ENCODE data around the gene PAQR6.

PAQR6 gene

DNA sequence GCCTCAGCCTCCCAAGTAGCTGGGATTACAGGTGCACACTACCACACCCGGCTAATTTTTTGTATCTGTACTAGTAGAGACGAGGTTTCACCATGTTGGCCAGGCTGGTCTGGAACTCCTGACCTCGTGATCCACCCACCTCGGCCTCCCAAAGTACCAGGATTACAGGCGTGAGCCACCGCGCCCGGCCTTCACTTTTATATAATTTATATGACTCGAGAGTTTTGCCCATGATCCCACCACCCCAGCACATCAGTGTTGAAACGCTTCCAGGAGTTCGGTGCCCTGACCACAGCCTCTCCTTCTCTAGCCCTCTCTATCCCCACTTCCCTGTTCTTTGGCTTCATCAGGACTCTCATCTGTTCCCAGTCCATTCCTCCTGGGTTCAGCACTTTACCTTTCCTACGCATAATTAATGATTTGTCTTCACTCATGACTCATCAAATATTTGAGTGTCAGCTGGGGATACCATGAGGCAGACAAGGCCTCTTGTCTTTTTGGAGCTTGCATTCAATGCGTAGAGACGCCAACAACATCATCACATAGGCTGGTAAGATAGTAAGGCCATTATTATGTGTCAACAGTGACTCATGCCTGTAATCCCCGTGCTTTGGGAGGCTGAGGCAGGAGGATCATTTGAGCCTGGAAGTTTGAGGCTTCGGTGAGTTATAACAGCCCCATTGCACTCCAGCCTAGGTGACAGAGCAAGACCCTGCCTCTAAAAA, 33.7 kb downstream of the PAQR6 start:
- H3K4me3 ChIP-seq (replicated peaks; ENCODE audit: low read depth, low read length): peak overlapping the region; percentile 60
- no peak for DNase-seq (ENCODE audit: extremely low read depth, low read depth)
- TF ChIP-seq, protein P1, sequence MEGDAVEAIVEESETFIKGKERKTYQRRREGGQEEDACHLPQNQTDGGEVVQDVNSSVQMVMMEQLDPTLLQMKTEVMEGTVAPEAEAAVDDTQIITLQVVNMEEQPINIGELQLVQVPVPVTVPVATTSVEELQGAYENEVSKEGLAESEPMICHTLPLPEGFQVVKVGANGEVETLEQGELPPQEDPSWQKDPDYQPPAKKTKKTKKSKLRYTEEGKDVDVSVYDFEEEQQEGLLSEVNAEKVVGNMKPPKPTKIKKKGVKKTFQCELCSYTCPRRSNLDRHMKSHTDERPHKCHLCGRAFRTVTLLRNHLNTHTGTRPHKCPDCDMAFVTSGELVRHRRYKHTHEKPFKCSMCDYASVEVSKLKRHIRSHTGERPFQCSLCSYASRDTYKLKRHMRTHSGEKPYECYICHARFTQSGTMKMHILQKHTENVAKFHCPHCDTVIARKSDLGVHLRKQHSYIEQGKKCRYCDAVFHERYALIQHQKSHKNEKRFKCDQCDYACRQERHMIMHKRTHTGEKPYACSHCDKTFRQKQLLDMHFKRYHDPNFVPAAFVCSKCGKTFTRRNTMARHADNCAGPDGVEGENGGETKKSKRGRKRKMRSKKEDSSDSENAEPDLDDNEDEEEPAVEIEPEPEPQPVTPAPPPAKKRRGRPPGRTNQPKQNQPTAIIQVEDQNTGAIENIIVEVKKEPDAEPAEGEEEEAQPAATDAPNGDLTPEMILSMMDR (IDR thresholded peaks at IDR 0.05; ENCODE audit: low read depth, low read length, missing control alignments): no peak

DNA sequence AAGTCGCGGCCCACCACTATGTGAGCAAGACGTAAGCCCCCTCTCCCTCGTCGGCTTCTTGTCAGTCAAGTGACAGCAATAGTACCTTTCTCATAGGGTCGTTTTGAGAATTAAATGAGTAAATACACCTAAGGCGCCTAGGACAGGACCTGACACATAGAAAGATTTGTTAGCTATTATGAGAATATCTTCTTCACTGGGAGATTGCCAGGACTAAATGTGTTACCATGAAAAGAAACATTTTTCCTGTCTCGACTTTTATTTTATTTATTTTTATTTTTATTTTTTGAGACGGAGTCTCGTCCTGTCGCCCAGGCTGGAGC, 34.3 kb downstream of the PAQR6 start:
- H3K4me3 ChIP-seq (replicated peaks; ENCODE audit: low read depth, low read length): peak overlapping the region; percentile 60
- TF ChIP-seq, protein P1 (IDR thresholded peaks at IDR 0.05; ENCODE audit: low read depth, low read length, missing control alignments): no peak
- no peak for DNase-seq (ENCODE audit: extremely low read depth, low read depth)

DNA sequence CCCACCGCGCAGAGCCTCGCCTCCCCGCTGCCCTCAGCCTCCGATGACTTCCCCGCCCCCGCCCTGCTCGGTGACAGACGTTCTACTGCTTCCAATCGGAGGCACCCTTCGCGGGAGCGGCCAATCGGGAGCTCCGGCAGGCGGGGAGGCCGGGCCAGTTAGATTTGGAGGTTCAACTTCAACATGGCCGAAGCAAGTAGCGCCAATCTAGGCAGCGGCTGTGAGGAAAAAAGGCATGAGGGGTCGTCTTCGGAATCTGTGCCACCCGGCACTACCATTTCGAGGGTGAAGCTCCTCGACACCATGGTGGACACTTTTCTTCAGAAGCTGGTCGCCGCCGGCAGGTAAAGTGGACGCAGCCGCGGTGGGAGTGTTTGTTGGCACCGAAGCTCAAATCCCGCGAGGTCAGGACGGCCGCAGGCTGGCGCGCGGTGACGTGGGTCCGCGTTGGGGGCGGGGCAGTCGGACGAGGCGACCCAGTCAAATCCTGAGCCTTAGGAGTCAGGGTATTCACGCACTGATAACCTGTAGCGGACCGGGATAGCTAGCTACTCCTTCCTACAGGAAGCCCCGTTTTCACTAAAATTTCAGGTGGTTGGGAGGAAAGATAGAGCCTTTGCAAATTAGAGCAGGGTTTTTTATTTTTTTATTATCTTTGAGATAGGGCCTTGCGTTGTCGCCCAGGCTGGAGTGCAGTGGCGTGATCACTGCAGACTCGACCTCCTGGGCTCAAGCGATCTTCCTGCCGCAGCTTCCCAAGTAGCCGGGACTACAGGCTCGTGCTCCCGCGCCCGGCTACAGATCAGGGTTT, 34.8 kb downstream of the PAQR6 start, which contains the start of gene PMF1:
TSS of gene PMF1 (plus strand) at position 175 of the 811 bp plus-strand sequence. CDS start at position 184, 9 bp downstream.
- TF ChIP-seq, protein P1 (IDR thresholded peaks at IDR 0.05; ENCODE audit: low read depth, low read length, missing control alignments): no peak
- DNase-seq (ENCODE audit: extremely low read depth, low read depth): peak; percentile 87
- H3K4me3 ChIP-seq (replicated peaks; ENCODE audit: low read depth, low read length): peak within 1 kb of the TSS; percentile 60

DNA sequence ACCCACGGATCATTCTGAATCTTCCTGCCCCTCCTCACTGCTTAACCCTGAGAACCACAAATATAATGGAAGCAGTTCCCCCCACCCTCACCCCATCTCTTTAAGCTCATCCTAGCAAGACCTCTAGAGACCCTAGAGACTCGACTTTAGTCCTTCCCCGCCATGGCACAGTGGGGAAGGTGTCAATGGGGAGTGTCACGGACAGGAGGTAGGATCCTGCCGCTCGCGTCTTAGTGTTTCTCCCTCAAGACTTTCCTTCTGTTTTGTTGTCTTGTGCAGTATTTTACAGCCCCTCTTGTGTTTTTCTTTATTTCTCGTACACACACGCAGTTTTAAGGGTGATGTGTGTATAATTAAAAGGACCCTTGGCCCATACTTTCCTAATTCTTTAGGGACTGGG, 35.7 kb downstream of the PAQR6 start:
- no peak for DNase-seq (ENCODE audit: extremely low read depth, low read depth)
- H3K4me3 ChIP-seq (replicated peaks; ENCODE audit: low read depth, low read length): peak overlapping the region; percentile 60

DNA sequence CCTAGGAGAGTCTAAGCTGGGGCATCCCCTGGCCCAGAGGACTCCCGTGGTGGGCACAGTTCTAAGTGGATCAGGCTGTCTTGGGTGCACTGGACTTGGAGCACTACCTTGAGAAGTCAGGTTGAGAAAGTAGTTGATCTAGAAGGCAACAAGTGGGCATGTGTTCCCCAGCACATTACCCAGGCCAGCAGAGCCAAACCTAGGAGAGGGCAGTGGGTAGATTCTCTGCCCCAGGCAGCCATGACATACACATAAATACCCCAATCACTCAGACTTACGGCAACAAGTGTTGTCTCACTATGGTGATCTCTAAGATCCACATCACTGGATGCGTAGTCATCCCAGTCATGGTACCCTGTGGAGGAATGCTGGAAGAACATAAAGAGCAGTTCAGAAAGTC, 36.6 kb downstream of the PAQR6 start:
- H3K4me3 ChIP-seq (replicated peaks; ENCODE audit: low read depth, low read length): no peak overlapping the region
- TF ChIP-seq, protein P1 (IDR thresholded peaks at IDR 0.05; ENCODE audit: low read depth, low read length, missing control alignments): no peak
- DNase-seq (ENCODE audit: extremely low read depth, low read depth): no peak

More for the DNA sequence above, 35.7 kb downstream of the PAQR6 start:
- TF ChIP-seq, protein P1 (IDR thresholded peaks at IDR 0.05; ENCODE audit: low read depth, low read length, missing control alignments): no peak

DNA sequence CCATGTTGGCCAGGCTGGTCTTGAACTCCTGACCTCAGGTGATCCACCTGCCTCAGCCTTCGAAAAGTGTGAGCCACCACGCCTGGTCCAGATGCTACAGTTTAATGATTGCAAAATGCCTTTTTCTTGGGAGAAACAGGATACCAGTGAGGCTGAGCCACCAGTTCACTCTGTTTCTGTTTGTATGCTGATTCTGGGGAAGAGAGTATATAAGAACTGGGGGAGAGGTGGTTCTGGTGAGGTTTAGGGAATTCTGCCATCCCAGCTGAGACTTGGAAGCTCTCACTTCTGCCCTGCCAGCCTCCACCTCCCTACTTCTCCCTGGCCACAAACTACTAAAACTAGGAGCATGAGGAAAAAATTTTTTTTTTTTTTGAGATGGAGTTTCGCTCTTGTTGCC, 43.2 kb downstream of the PAQR6 start:
- TF ChIP-seq, protein P1 (IDR thresholded peaks at IDR 0.05; ENCODE audit: low read depth, low read length, missing control alignments): no peak
- no peak overlapping the region for H3K4me3 ChIP-seq (replicated peaks; ENCODE audit: low read depth, low read length)
- DNase-seq (ENCODE audit: extremely low read depth, low read depth): no peak
